SU-DHL-6 (cell line): ENCODE data around the gene RIMKLA.
A peak's percentile ranks its signal among the peaks of the same experiment; 100 is the strongest.

Experiments
- H2AFZ ChIP-seq: fragments of 200-600 bp; sonication (generic); 2 replicates; pipeline ENCODE4 v1.6.1; 2014; ENCODE audit warnings: low read depth, mild to moderate bottlenecking, moderate library complexity, mixed read lengths, antibody characterized with exemption, low read length; ENCODE audit not compliant: severe bottlenecking
- H3F3A ChIP-seq: fragments of 200-600 bp; shearing (Covaris generic); 2 replicates; pipeline ENCODE4 v1.6.0; 2016; ENCODE audit warnings: antibody characterized with exemption, mild to moderate bottlenecking; ENCODE audit not compliant: insufficient read depth
- H3K27ac ChIP-seq: fragments of 200-600 bp; sonication (generic); 2 replicates; pipeline ENCODE4 v1.5.1; 2016; ENCODE audit warnings: low read depth, mild to moderate bottlenecking, low read length, moderate library complexity, mixed read lengths
- H3K27me3 ChIP-seq: fragments of 200-600 bp; sonication (generic), shearing (Covaris generic); 2 replicates; pipeline ENCODE4 v1.6.0; 2014; ENCODE audit warnings: mild to moderate bottlenecking, low read length
- H3K36me3 ChIP-seq: fragments of 200-600 bp; sonication (generic); 2 replicates; pipeline ENCODE4 v1.6.1; 2014; ENCODE audit warnings: mild to moderate bottlenecking, low read length, mixed read lengths
- H3K4me2 ChIP-seq: fragments of 300-600, 200-600 bp; shearing (Covaris generic), sonication (generic); 2 replicates; pipeline ENCODE4 v1.6.0; 2014; ENCODE audit warnings: low read length, low read depth, mild to moderate bottlenecking; ENCODE audit not compliant: poor library complexity, severe bottlenecking
- H3K4me3 ChIP-seq: fragments of 200-600 bp; sonication (generic); 2 replicates; pipeline ENCODE4 v1.5.1; 2014; ENCODE audit warnings: antibody characterized with exemption, low read length, mild to moderate bottlenecking, mixed read lengths; ENCODE audit not compliant: insufficient read depth, poor library complexity, severe bottlenecking
- H3K79me2 ChIP-seq: fragments of 200-600 bp; sonication (generic); 2 replicates; pipeline ENCODE4 v1.6.1; 2014; ENCODE audit warnings: mild to moderate bottlenecking, low read length, moderate library complexity; ENCODE audit not compliant: insufficient read depth
- H3K9ac ChIP-seq: fragments of 200-600 bp; sonication (generic); 2 replicates; pipeline ENCODE4 v1.7.0; 2014; ENCODE audit warnings: mild to moderate bottlenecking, low read length
- H3K9me2 ChIP-seq: fragments of 200-600 bp; sonication (generic); replicated peaks from 2 replicates; pipeline ENCODE4 v1.6.1; 2014; ENCODE audit warnings: low read length; ENCODE audit not compliant: insufficient read depth
- H3K9me3 ChIP-seq: fragments of 200-600 bp; sonication (generic); 2 replicates; pipeline ENCODE4 v1.6.1; 2014; ENCODE audit warnings: low read length, mixed read lengths; ENCODE audit not compliant: insufficient read depth
- H4K20me1 ChIP-seq: fragments of 200-600 bp; sonication (generic); 2 replicates; pipeline ENCODE4 v1.6.1; 2014; ENCODE audit warnings: low read depth, mild to moderate bottlenecking, antibody characterized with exemption, low read length, moderate library complexity, mixed read lengths
- CTCF ChIP-seq: fragments of 200-600 bp; sonication (generic); IDR thresholded peaks from one replicate; pipeline ENCODE4 v1.5.1; 2017; ENCODE audit warnings: antibody characterized with exemption, mild to moderate bottlenecking, low read length, moderate library complexity; ENCODE audit not compliant: insufficient read depth, poor library complexity, severe bottlenecking
- EZH2phosphoT487 ChIP-seq: fragments of 200-600 bp; sonication (generic), shearing (Covaris generic); conservative IDR thresholded peaks from 2 replicates; pipeline ENCODE4 v1.6.1; 2018; ENCODE audit warnings: mild to moderate bottlenecking, antibody characterized with exemption, low read length, moderate library complexity, mixed read lengths

RIMKLA gene

GRCh38 chr1:42370876-42371549 lies 9.6 kb upstream of the RIMKLA start:
- no peaks in the 10 kb centered on the region for H4K20me1 ChIP-seq
- TF ChIP-seq CTCF (no peak), EZH2phosphoT487 (no peak)
- no peaks in the 10 kb centered on the region for H3K79me2 ChIP-seq
- H3K36me3 ChIP-seq, result no peaks in the 10 kb centered on the region
- H3K27ac ChIP-seq, result no peak overlapping the region
- H2AFZ ChIP-seq, result no peak overlapping the region
- no peak overlapping the region for H3K4me3 ChIP-seq
- H3F3A ChIP-seq, result no peaks in the 10 kb centered on the region
- H3K9me2 ChIP-seq, result no peaks in the 10 kb centered on the region
- no peak overlapping the region for H3K9ac ChIP-seq
- H3K27me3 ChIP-seq, result no peaks in the 10 kb centered on the region
- no peaks in the 10 kb centered on the region for H3K9me3 ChIP-seq
- no peak overlapping the region for H3K4me2 ChIP-seq

GRCh38 chr1:42372796-42373195 lies 7.8 kb upstream of the RIMKLA start:
- H3K4me2 ChIP-seq, result no peak overlapping the region
- H3K36me3 ChIP-seq, result no peaks in the 10 kb centered on the region
- H2AFZ ChIP-seq, result no peak overlapping the region
- H3K9me2 ChIP-seq, result no peaks in the 10 kb centered on the region
- no peaks in the 10 kb centered on the region for H4K20me1 ChIP-seq
- no peak overlapping the region for H3K9ac ChIP-seq
- no peak overlapping the region for H3K4me3 ChIP-seq
- H3K27me3 ChIP-seq, result no peaks in the 10 kb centered on the region
- no peaks in the 10 kb centered on the region for H3F3A ChIP-seq
- TF ChIP-seq EZH2phosphoT487, result no peak
- TF ChIP-seq CTCF, result no peak
- no peaks in the 10 kb centered on the region for H3K9me3 ChIP-seq
- H3K79me2 ChIP-seq, result no peaks in the 10 kb centered on the region
- no peak overlapping the region for H3K27ac ChIP-seq

GRCh38 chr1:42379794-42380585 lies 602 bp upstream of the RIMKLA start:
- Histone ChIP-seq H3K36me3 (no peaks in the 10 kb centered on the region), H3K9ac (peak overlapping the region; percentile 51), H3K27ac (no peak overlapping the region), H3K4me3 (peak overlapping the region; percentile 55), H3K9me2 (no peaks in the 10 kb centered on the region), H3K27me3 (no peaks in the 10 kb centered on the region), H3K9me3 (no peaks in the 10 kb centered on the region), H3F3A (0 out of 2 replicates have a peak, but pooled peaks cover 6% of the 10 kb centered on the region), H4K20me1 (no peaks in the 10 kb centered on the region), H2AFZ (peak overlapping the region; percentile 95), H3K79me2 (no peaks in the 10 kb centered on the region), H3K4me2 (peak overlapping the region; percentile 53)
- TF ChIP-seq CTCF (no peak), EZH2phosphoT487 (no peak)
